Measurements from ENCODE around the gene RIN3.

Gene RIN3

DNA sequence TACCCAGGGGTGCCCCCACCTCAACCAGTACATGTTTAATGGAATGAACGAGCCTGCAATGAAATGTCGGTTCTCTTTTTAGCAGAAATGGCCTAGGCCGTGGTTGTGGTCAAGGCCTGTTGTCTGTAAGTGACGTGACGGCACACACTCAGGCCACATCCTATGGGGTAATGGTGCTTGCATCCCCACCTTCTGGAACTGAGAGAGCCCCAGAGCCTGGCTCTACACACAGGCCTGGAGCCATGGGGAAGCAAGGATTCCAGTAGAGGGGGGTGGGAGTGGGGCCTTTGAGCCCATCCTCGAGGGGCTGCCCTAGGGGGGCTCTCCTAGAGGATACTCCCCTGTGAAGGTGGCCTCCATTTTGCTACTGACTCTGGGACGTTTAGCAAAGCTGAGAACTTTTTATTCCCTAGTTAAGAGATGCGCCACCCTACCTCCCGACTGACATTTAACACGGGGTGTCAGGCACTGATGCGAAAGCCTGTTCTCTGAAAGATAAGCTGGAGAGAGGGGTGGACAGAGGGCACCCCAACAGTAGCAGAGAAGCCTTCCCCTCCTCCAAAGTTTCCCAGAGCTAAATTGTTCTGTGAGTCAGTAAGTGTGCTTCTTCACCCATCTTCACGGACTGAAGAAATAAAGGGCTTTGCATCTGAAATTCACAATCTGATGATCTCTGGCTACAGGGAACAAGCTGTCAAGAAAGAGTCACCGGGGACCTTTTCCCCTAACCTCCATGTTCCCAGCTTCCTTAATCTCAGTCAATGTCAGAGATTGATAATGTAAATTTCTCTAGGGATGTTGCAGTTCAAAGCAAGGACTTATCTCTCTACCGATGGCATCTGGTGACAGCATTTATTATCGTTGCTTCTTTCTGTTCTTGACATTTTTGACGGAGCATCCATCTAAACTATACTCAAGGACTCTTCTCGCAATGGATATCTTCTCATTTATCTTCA is 6.8 kb downstream of the RIN3 start:
- no peak overlapping the region for H3K4me3 ChIP-seq (ENCODE audit: low read depth, low read length)
- no peaks in the 10 kb centered on the region for H3K9me3 ChIP-seq (ENCODE audit: control insufficient read depth, insufficient read depth, low read length)
- no peaks in the 10 kb centered on the region for H3K4me1 ChIP-seq (ENCODE audit: control insufficient read depth, insufficient read depth, low read length)
- H3K36me3 ChIP-seq (ENCODE audit: control insufficient read depth, insufficient read depth, low read length), result no peaks in the 10 kb centered on the region
- H3K27ac ChIP-seq (ENCODE audit: low read depth, low read length), result no peak overlapping the region
- H3K27me3 ChIP-seq (ENCODE audit: control insufficient read depth, insufficient read depth, low read length), result peaks cover 9% of the 10 kb centered on the region
- no peak overlapping the region for H3K9ac ChIP-seq (ENCODE audit: low read depth, low read length)

- H3K36me3 ChIP-seq (ENCODE audit: control insufficient read depth, insufficient read depth, low read length), result no peaks in the 10 kb centered on the region
- no peaks in the 10 kb centered on the region for H3K4me1 ChIP-seq (ENCODE audit: control insufficient read depth, insufficient read depth, low read length)
- H3K4me3 ChIP-seq (ENCODE audit: low read depth, low read length), result no peak overlapping the region
- no peak overlapping the region for H3K9ac ChIP-seq (ENCODE audit: low read depth, low read length)
- H3K9me3 ChIP-seq (ENCODE audit: control insufficient read depth, insufficient read depth, low read length), result no peaks in the 10 kb centered on the region
- H3K27me3 ChIP-seq (ENCODE audit: control insufficient read depth, insufficient read depth, low read length), result peaks cover 2% of the 10 kb centered on the region
- H3K27ac ChIP-seq (ENCODE audit: low read depth, low read length), result no peak overlapping the region
Measured at GRCh38 chr14:92521058-92521415, 7.5 kb downstream of the RIN3 start.

DNA sequence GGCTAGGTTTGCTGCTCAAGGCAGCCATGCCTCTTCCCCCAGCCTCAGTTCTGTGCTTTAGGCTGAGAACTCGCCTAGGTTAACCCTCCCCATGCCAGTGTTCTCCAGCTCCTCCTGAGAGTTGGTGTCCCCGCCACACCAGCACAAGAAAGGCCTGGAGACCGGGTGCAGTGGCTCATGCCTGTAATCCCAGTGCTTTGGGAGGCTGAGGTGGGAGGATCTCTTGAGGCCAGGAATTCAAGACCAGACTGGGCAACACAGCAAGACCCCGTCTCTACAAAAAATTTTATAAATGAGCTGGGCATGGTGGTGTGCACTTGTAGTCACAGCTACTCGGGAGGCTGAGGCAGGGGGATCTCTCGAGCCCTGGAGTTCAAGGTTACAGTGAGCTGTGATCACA is 10.2 kb downstream of the RIN3 start:
- H3K4me3 ChIP-seq (ENCODE audit: low read depth, low read length), result no peak overlapping the region
- H3K27ac ChIP-seq (ENCODE audit: low read depth, low read length), result no peak overlapping the region
- no peaks in the 10 kb centered on the region for H3K4me1 ChIP-seq (ENCODE audit: control insufficient read depth, insufficient read depth, low read length)
- no peak overlapping the region for H3K9ac ChIP-seq (ENCODE audit: low read depth, low read length)
- no peaks in the 10 kb centered on the region for H3K36me3 ChIP-seq (ENCODE audit: control insufficient read depth, insufficient read depth, low read length)
- no peaks in the 10 kb centered on the region for H3K9me3 ChIP-seq (ENCODE audit: control insufficient read depth, insufficient read depth, low read length)
- no peaks in the 10 kb centered on the region for H3K27me3 ChIP-seq (ENCODE audit: control insufficient read depth, insufficient read depth, low read length)

DNA sequence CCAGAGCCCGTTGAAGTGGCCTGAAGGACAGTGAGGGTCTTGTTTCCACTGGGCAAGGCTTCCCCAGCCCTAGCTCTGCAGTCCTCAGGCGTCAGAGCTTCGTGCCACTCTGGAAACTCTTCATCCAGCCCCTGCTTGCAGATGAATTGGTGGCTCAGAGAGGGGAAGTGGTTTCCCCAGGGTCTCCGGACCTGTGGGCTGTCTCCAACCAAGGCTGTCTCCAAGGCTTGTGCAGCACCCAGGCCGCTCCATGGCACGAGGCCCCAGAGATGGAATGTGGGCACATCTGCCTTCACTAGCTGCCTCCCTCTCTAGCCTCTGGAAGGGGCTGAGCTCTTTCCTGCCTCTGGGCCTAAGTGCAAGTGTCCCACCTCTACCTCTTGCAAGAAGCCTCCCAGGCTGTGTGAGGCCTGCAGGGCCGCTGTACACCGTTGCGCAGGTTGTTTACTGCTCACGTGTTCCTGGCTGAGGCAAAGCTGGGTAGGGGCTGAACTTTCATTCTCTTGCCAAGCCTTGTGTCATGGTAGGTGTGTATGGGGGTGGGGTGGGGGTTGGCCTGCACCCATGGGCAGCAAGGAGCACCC is 11.1 kb downstream of the RIN3 start:
- Histone ChIP-seq H3K36me3 (ENCODE audit: control insufficient read depth, insufficient read depth, low read length) (no peaks in the 10 kb centered on the region), H3K4me1 (ENCODE audit: control insufficient read depth, insufficient read depth, low read length) (no peaks in the 10 kb centered on the region), H3K9me3 (ENCODE audit: control insufficient read depth, insufficient read depth, low read length) (no peaks in the 10 kb centered on the region), H3K27ac (ENCODE audit: low read depth, low read length) (no peak overlapping the region), H3K9ac (ENCODE audit: low read depth, low read length) (no peak overlapping the region), H3K4me3 (ENCODE audit: low read depth, low read length) (no peak overlapping the region), H3K27me3 (ENCODE audit: control insufficient read depth, insufficient read depth, low read length) (no peaks in the 10 kb centered on the region)

DNA sequence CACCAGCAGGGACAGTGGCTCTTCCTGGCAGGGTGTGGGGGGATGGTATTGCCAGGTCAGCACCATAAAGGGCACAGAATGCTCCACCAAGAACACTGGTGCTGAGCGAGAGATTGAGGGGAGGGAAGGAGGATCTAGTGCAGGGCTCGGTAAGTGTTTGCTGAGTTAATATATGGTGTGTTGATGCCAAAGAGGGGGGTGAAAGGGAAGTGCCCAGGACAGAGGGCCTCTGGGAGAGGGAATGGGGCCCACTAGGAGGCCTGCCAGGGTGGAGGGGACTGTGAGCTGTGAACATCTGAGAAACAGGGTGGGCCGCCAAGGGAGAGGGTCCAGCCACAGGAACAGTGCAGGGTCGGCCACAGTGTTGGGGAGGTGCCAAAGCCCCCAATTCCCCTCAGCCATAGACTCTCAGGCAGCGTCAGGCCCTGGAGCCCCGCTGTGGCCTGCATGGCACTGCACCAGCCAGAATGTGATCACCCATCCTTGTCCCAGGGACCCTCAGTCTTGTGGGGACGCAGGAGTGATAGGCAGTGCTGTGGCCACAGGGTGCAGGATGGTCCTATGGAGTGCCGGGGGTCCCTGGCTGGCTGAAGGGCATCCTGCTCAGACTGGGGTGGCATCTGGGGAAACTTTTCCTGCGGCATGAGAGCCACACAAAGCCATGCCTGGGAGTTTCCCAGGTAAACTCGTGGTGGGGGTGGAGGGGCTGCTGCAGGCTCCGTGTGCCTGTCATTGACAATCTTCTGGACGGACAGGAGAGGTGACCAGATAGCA is 11.9 kb downstream of the RIN3 start:
- Histone ChIP-seq H3K27ac (ENCODE audit: low read depth, low read length) (no peak overlapping the region), H3K4me1 (ENCODE audit: control insufficient read depth, insufficient read depth, low read length) (no peaks in the 10 kb centered on the region), H3K27me3 (ENCODE audit: control insufficient read depth, insufficient read depth, low read length) (no peaks in the 10 kb centered on the region), H3K4me3 (ENCODE audit: low read depth, low read length) (no peak overlapping the region), H3K9ac (ENCODE audit: low read depth, low read length) (no peak overlapping the region), H3K36me3 (ENCODE audit: control insufficient read depth, insufficient read depth, low read length) (no peaks in the 10 kb centered on the region), H3K9me3 (ENCODE audit: control insufficient read depth, insufficient read depth, low read length) (no peaks in the 10 kb centered on the region)

DNA sequence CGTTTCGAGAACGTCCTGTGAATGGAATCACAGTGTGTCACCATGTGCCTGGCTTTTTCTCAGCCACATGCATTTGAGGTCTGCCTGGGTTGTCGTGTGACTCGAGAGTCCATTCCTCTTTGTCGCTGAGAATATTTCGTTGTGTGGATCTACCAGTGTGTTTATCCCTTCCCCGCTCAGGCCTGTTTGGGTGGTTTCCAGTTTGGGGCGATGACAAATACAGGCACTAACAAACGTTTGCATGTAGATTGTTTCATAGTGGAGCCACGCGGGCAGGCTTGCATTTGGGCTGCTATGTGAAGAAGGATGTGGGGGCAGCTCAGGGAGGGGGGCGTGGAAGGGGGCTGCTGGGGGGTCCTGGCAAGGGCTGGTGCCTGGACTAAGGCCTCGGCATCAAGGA is 14.1 kb downstream of the RIN3 start:
- H3K9me3 ChIP-seq (ENCODE audit: control insufficient read depth, insufficient read depth, low read length), result no peaks in the 10 kb centered on the region
- H3K27ac ChIP-seq (ENCODE audit: low read depth, low read length), result no peak overlapping the region
- no peaks in the 10 kb centered on the region for H3K27me3 ChIP-seq (ENCODE audit: control insufficient read depth, insufficient read depth, low read length)
- H3K4me3 ChIP-seq (ENCODE audit: low read depth, low read length), result no peak overlapping the region
- H3K9ac ChIP-seq (ENCODE audit: low read depth, low read length), result no peak overlapping the region
- no peaks in the 10 kb centered on the region for H3K36me3 ChIP-seq (ENCODE audit: control insufficient read depth, insufficient read depth, low read length)
- no peaks in the 10 kb centered on the region for H3K4me1 ChIP-seq (ENCODE audit: control insufficient read depth, insufficient read depth, low read length)

DNA sequence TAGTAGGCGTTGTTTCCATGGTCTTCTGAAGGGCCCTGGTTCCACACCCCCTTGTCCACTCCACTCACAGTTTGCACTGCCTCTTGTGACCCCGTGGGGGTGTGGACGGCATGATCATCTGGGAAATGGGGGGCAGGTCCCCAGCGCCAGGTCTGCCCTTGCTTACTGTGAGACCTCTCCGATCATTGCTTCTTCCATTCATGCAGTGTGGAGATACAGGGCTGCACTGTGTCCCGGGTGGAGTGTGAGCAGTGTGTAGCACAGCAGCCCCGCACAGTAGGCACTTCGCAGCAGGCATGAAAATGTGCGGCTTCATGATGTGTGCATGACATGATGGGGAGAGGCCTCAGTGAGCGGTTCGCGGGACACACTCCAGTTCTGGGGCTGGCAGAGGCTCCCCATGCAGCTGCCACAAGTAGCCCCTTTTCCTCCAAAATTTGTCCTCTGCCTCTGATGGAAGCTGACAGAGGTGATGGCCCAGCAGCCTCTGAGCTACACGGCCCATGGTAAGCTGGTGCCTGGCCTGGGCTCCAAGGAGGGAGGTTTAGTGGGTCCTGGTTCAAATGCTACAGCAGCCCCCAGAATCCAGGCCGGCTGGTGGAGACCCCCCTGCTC is 15.0 kb downstream of the RIN3 start:
- no peaks in the 10 kb centered on the region for H3K4me1 ChIP-seq (ENCODE audit: control insufficient read depth, insufficient read depth, low read length)
- H3K27me3 ChIP-seq (ENCODE audit: control insufficient read depth, insufficient read depth, low read length), result no peaks in the 10 kb centered on the region
- no peak overlapping the region for H3K27ac ChIP-seq (ENCODE audit: low read depth, low read length)
- no peaks in the 10 kb centered on the region for H3K9me3 ChIP-seq (ENCODE audit: control insufficient read depth, insufficient read depth, low read length)
- H3K36me3 ChIP-seq (ENCODE audit: control insufficient read depth, insufficient read depth, low read length), result no peaks in the 10 kb centered on the region
- no peak overlapping the region for H3K4me3 ChIP-seq (ENCODE audit: low read depth, low read length)
- no peak overlapping the region for H3K9ac ChIP-seq (ENCODE audit: low read depth, low read length)

DNA sequence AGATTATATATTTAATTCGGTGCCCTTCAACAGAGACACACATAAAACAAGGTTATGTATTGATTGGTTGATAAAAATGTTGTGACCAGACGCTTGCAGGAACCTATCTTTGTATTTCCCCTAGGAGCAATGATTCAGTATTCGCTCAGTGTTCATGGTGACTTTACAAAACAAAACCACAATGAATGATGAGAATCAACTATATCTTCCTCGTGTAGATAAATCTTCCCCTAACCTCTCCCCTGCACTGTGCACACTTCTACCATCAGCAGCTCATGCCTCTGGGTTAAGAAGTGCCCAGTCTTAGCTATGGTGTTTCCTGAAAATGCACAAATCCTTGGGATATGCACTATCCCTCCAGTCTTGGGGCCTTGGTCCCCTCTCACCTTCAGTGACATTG is 16.3 kb downstream of the RIN3 start:
- Histone ChIP-seq H3K27ac (ENCODE audit: low read depth, low read length) (no peak overlapping the region), H3K9me3 (ENCODE audit: control insufficient read depth, insufficient read depth, low read length) (no peaks in the 10 kb centered on the region), H3K4me1 (ENCODE audit: control insufficient read depth, insufficient read depth, low read length) (no peaks in the 10 kb centered on the region), H3K36me3 (ENCODE audit: control insufficient read depth, insufficient read depth, low read length) (no peaks in the 10 kb centered on the region), H3K9ac (ENCODE audit: low read depth, low read length) (no peak overlapping the region; the same call in 1 of the 2 replicates), H3K4me3 (ENCODE audit: low read depth, low read length) (no peak overlapping the region), H3K27me3 (ENCODE audit: control insufficient read depth, insufficient read depth, low read length) (no peaks in the 10 kb centered on the region)

DNA sequence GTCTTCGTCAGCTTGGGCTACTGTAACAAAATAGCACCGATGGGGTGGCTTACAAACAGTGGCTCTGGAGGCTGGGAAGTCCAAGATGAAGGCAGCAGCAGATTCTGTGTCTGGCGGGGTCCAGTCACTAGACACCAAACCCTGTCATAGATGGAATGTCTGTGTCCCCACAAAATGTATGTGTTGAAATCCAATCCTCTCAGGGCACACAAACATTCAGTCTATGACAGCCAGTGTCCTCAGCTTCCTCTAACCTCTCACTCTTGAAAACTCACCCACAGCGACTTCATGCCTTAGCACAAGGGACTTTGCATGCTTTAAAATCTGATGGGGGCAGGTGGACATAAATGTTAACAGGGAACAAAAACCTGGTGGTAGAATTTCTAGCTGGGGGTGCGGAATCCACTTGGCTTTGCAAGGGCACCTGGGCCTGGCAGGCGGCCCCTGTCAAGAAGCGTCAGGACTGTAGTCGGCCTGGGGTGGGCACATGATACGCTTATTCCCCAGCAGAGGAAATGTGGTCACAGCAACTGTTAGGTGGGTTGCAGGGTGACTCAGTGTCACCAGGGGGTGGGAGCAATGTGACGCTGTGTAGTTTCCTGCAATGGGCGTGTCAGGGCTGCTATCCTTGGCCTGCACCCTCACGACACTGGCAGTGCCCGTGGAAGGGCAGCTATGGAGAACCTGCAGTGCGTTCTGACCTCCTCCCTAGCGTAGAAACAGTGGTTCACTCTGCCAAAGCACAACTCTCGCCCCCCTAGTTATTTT is 17.7 kb downstream of the RIN3 start:
- no peaks in the 10 kb centered on the region for H3K4me1 ChIP-seq (ENCODE audit: control insufficient read depth, insufficient read depth, low read length)
- no peaks in the 10 kb centered on the region for H3K36me3 ChIP-seq (ENCODE audit: control insufficient read depth, insufficient read depth, low read length)
- H3K4me3 ChIP-seq (ENCODE audit: low read depth, low read length), result no peak overlapping the region
- H3K27ac ChIP-seq (ENCODE audit: low read depth, low read length), result no peak overlapping the region
- no peak overlapping the region for H3K9ac ChIP-seq (ENCODE audit: low read depth, low read length)
- H3K9me3 ChIP-seq (ENCODE audit: control insufficient read depth, insufficient read depth, low read length), result no peaks in the 10 kb centered on the region
- no peaks in the 10 kb centered on the region for H3K27me3 ChIP-seq (ENCODE audit: control insufficient read depth, insufficient read depth, low read length)

DNA sequence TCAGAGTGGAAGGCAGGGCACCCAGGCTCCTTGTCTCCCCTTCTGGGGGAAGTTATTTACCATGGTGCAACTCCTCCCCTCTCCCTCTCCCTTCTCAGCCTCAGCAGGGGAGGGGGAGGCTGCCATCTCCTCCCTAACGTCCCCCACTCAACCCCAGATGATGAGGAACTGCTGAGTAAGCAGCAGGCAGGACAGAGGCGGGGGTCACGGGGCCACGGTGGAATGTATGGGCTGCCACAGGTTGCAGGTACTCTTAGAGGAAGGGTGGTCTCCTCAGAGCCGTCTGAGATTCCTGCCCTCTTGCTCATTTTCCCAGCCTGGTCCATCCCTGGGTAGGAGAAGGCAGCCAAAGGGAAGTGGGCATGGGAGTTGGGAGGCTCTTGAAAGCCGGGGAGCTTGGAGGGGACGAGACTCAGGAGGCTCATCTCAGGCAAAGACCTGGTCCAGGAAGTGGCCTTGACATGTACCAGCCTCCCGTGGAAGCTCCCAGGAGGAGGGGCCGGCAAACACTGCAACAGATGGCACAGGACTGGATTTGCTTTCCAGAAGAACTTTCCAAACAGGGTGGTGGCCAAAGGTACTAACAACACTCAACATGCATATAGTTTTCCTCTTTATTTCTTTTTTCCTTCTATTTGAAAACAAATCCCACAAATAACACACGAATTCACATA is 19.0 kb downstream of the RIN3 start:
- no peaks in the 10 kb centered on the region for H3K9me3 ChIP-seq (ENCODE audit: control insufficient read depth, insufficient read depth, low read length)
- no peaks in the 10 kb centered on the region for H3K36me3 ChIP-seq (ENCODE audit: control insufficient read depth, insufficient read depth, low read length)
- no peaks in the 10 kb centered on the region for H3K4me1 ChIP-seq (ENCODE audit: control insufficient read depth, insufficient read depth, low read length)
- H3K27ac ChIP-seq (ENCODE audit: low read depth, low read length), result no peak overlapping the region
- no peaks in the 10 kb centered on the region for H3K27me3 ChIP-seq (ENCODE audit: control insufficient read depth, insufficient read depth, low read length)
- no peak overlapping the region for H3K9ac ChIP-seq (ENCODE audit: low read depth, low read length)
- H3K4me3 ChIP-seq (ENCODE audit: low read depth, low read length), result no peak overlapping the region
